SK-N-SH treated with all-trans-retinoic acid at 6 μM for 48 hours (cell line): Measurements from ENCODE around the gene HMGCS2.
"Not testable (repeated sequence)": the region's sequence is repeated elsewhere in the genome, so short reads cannot be mapped to it uniquely, and the experiment has no call there.

ENCODE experiments used
- ATAC-seq: fragments of 200-7000 bp; cut with Tn5 transposase; 3 replicates; pipeline ENCODE4 v1.9.1; 2020; ENCODE audit warnings: mild to moderate bottlenecking, moderate library complexity
- ARNTL ChIP-seq: fragments of 450-650 bp; formaldehyde crosslinking; IDR thresholded peaks from 2 replicates; pipeline ENCODE4 v1.5.0; 2020; ENCODE audit warnings: low read depth, mild to moderate bottlenecking, moderate library complexity, borderline replicate concordance
- CSDC2 ChIP-seq: fragments of 250-450 bp; sonication (Bioruptor Pico); IDR thresholded peaks from 2 replicates; pipeline ENCODE4 v1.5.0; 2020; ENCODE audit warnings: mild to moderate bottlenecking, moderate library complexity
- ESRRG ChIP-seq: fragments of 250-450 bp; sonication (Bioruptor Pico); IDR thresholded peaks from 2 replicates; pipeline ENCODE4 v1.6.1; 2021; ENCODE audit warnings: mild to moderate bottlenecking
- GLIS3 ChIP-seq: fragments of 250-450 bp; sonication (Bioruptor Pico); IDR thresholded peaks from 2 replicates; pipeline ENCODE4 v1.5.0; 2020; ENCODE audit warnings: mild to moderate bottlenecking, moderate library complexity
- ISL1 ChIP-seq: fragments of 250-450 bp; sonication (Bioruptor Pico); IDR thresholded peaks from 2 replicates; pipeline ENCODE4 v2.1.2; 2022; ENCODE audit warnings: mild to moderate bottlenecking, moderate library complexity
- PPARA ChIP-seq: fragments of 250-450 bp; sonication (Bioruptor Pico); IDR thresholded peaks from 2 replicates; pipeline ENCODE4 v1.5.0; 2020; ENCODE audit warnings: mild to moderate bottlenecking, borderline replicate concordance
- SNAI2 ChIP-seq: fragments of 250-450 bp; sonication (Bioruptor Pico); IDR thresholded peaks from 2 replicates; pipeline ENCODE4 v1.5.0; 2020; ENCODE audit warnings: mild to moderate bottlenecking, moderate library complexity
- TOX ChIP-seq: fragments of 250-450 bp; sonication (Bioruptor Pico); IDR thresholded peaks from 2 replicates; pipeline ENCODE4 v1.8.0; 2021; ENCODE audit warnings: mild to moderate bottlenecking, moderate library complexity, borderline replicate concordance
- ZC3H10 ChIP-seq: fragments of 250-450 bp; sonication (Bioruptor Pico); IDR thresholded peaks from 2 replicates; pipeline ENCODE4 v1.5.1; 2021; ENCODE audit warnings: mild to moderate bottlenecking, moderate library complexity
- ZFP3 ChIP-seq: fragments of 250-450 bp; sonication (Bioruptor Pico); IDR thresholded peaks from 2 replicates; pipeline ENCODE4 v1.5.0; 2020; ENCODE audit warnings: mild to moderate bottlenecking, moderate library complexity
- ZFP30 ChIP-seq: fragments of 450-650 bp; formaldehyde crosslinking; IDR thresholded peaks from 2 replicates; pipeline ENCODE4 v1.5.0; 2022; ENCODE audit warnings: mild to moderate bottlenecking, moderate library complexity
- ZNF565 ChIP-seq: fragments of 450-650 bp; formaldehyde crosslinking; conservative IDR thresholded peaks from 2 replicates; pipeline ENCODE4 v1.5.0; 2020; ENCODE audit warnings: low read depth, mild to moderate bottlenecking, moderate library complexity
- ZNF70 ChIP-seq: fragments of 450-650 bp; formaldehyde crosslinking; IDR thresholded peaks from 2 replicates; pipeline ENCODE4 v1.5.0; 2020; ENCODE audit warnings: mild to moderate bottlenecking, moderate library complexity
- ZNF8 ChIP-seq: fragments of 450-650 bp; formaldehyde crosslinking; IDR thresholded peaks from 2 replicates; pipeline ENCODE4 v1.5.0; 2020; ENCODE audit warnings: mild to moderate bottlenecking, moderate library complexity
- TF ChIP-seq, protein P1 (sequence below): fragments of 250-450 bp; sonication (Bioruptor Pico); IDR thresholded peaks from 2 replicates; pipeline ENCODE4 v1.5.1; 2021; ENCODE audit warnings: mild to moderate bottlenecking, moderate library complexity
- TF ChIP-seq, protein P2 (sequence below): fragments of 250-450 bp; sonication (Bioruptor Pico); IDR thresholded peaks from 2 replicates; pipeline ENCODE4 v1.5.0; 2020; ENCODE audit warnings: mild to moderate bottlenecking, moderate library complexity
- TF ChIP-seq, protein P3 (sequence below): fragments of 250-450 bp; sonication (Bioruptor Pico); IDR thresholded peaks from 2 replicates; pipeline ENCODE4 v1.8.0; 2020; ENCODE audit warnings: mild to moderate bottlenecking, moderate library complexity, borderline replicate concordance
- TF ChIP-seq, protein P4 (sequence below): fragments of 250-450 bp; sonication (Bioruptor Pico); IDR thresholded peaks from 2 replicates; pipeline ENCODE4 v1.8.0; 2021; ENCODE audit warnings: low read depth, mild to moderate bottlenecking, moderate library complexity, borderline replicate concordance
- TF ChIP-seq, protein P5 (sequence below): fragments of 250-450 bp; sonication (Bioruptor Pico); IDR thresholded peaks from 2 replicates; pipeline ENCODE4 v1.5.1; 2020; ENCODE audit warnings: low read depth, mild to moderate bottlenecking, moderate library complexity

HMGCS2 gene

DNA sequence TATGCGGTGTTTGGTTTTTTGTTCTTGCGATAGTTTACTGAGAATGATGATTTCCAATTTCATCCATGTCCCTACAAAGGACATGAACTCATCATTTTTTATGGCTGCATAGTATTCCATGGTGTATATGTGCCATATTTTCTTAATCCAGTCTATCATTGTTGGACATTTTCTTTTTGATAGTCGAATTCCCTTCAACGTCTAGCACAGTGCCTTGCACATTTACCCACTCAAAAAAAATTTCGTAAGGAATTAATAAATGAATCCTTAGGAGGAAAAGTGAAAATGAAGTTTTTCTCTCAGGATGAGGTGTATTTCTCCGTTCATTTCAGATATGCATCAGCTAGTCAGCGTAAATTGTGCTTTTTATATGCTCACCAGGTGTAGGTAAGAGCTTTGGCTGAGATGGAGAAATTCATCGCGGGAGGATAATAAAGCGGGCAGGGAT is 57.3 kb downstream of the HMGCS2 start:
- not testable (repeated sequence) for ATAC-seq
- peak; percentile 42; the same call in 1 of the 2 replicates for TF ChIP-seq ZNF8

DNA sequence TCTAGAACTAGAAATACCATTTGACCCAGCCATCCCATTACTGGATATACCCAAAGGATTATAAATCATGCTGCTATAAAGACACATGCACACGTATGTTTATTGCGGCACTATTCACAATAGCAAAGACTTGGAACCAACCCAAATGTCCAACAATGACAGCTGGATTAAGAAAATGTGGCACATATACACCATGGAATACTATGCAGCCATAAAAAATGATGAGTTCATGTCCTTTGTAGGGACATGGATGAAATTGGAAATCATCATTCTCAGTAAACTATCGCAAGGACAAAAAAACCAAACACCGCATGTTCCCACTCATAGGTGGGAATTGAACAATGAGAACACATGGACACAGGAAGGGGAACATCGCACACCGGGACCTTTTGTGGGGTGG is 62.1 kb downstream of the HMGCS2 start:
- not testable (repeated sequence) for ATAC-seq

DNA sequence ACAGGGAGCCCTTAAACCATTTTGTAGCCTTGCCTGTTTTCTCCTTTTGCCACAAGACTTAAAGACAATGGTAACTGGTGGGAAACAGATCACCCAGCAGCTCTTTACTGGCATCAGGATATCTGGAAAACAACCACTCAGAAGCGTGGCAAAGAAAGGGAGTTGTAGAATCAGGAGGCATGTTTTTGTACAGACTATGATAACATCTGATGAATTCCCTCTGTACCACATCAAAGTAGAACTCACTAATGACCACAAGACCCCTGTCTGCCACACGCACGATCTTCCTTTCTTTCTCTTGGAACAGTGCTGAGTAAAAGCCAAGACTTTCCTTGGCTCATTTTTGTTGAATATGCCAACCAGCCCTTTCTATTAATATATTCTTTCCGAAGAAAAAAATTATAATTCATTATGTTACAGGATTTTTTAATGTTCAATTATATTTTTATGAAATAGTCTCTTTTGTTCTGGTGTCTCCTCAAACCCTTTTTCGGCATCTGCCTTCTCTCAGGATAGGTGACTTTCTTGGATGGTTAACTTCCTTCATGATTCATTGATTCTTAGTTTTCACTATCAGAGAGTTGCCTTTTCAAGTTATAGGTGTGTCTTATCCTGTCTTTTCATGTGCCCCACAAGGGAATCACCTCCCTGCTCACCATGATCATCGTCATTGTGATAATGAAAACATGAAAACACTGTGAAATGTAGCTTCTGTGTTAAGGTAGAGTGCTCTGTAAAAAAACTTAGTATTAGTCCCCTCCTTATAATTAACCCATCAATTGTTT is 64.8 kb downstream of the HMGCS2 start:
- no peak for TF ChIP-seq ESRRG
- no peak for TF ChIP-seq ZC3H10 (CRISPR knock-in tag)
- TF ChIP-seq, protein P1, sequence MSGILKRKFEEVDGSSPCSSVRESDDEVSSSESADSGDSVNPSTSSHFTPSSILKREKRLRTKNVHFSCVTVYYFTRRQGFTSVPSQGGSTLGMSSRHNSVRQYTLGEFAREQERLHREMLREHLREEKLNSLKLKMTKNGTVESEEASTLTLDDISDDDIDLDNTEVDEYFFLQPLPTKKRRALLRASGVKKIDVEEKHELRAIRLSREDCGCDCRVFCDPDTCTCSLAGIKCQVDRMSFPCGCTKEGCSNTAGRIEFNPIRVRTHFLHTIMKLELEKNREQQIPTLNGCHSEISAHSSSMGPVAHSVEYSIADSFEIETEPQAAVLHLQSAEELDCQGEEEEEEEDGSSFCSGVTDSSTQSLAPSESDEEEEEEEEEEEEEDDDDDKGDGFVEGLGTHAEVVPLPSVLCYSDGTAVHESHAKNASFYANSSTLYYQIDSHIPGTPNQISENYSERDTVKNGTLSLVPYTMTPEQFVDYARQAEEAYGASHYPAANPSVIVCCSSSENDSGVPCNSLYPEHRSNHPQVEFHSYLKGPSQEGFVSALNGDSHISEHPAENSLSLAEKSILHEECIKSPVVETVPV, result no peak
- TF ChIP-seq, protein P2, sequence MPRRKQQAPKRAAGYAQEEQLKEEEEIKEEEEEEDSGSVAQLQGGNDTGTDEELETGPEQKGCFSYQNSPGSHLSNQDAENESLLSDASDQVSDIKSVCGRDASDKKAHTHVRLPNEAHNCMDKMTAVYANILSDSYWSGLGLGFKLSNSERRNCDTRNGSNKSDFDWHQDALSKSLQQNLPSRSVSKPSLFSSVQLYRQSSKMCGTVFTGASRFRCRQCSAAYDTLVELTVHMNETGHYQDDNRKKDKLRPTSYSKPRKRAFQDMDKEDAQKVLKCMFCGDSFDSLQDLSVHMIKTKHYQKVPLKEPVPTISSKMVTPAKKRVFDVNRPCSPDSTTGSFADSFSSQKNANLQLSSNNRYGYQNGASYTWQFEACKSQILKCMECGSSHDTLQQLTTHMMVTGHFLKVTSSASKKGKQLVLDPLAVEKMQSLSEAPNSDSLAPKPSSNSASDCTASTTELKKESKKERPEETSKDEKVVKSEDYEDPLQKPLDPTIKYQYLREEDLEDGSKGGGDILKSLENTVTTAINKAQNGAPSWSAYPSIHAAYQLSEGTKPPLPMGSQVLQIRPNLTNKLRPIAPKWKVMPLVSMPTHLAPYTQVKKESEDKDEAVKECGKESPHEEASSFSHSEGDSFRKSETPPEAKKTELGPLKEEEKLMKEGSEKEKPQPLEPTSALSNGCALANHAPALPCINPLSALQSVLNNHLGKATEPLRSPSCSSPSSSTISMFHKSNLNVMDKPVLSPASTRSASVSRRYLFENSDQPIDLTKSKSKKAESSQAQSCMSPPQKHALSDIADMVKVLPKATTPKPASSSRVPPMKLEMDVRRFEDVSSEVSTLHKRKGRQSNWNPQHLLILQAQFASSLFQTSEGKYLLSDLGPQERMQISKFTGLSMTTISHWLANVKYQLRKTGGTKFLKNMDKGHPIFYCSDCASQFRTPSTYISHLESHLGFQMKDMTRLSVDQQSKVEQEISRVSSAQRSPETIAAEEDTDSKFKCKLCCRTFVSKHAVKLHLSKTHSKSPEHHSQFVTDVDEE, result no peak
- no peak for TF ChIP-seq ARNTL
- no peak for TF ChIP-seq TOX (CRISPR knock-in tag)
- no peak for TF ChIP-seq GLIS3 (CRISPR knock-in tag)
- TF ChIP-seq CSDC2, result no peak
- TF ChIP-seq ZNF8, result no peak
- no peak for TF ChIP-seq PPARA (CRISPR knock-in tag)

DNA sequence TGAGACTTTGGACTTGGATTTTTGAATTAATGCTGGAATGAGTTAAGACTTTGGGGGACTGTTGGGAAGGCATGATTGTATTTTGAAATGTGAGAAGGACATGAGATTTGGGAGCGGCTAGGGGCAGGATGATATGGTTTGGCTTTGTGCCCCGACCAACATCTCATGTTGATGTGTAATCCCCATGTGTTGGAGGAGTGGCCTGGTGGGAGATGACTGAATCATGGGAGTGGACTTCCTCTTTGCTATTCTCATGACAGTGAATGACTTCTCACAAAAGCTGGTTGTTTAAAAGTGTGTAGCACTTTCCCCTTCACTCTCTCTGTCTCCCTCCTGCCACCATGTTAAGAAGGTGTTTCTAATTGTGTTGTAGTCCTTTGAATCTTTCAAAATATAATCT is 66.3 kb downstream of the HMGCS2 start:
- TF ChIP-seq, protein P3, sequence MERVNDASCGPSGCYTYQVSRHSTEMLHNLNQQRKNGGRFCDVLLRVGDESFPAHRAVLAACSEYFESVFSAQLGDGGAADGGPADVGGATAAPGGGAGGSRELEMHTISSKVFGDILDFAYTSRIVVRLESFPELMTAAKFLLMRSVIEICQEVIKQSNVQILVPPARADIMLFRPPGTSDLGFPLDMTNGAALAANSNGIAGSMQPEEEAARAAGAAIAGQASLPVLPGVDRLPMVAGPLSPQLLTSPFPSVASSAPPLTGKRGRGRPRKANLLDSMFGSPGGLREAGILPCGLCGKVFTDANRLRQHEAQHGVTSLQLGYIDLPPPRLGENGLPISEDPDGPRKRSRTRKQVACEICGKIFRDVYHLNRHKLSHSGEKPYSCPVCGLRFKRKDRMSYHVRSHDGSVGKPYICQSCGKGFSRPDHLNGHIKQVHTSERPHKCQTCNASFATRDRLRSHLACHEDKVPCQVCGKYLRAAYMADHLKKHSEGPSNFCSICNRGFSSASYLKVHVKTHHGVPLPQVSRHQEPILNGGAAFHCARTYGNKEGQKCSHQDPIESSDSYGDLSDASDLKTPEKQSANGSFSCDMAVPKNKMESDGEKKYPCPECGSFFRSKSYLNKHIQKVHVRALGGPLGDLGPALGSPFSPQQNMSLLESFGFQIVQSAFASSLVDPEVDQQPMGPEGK (CRISPR knock-in tag), result no peak
- no peak for TF ChIP-seq ZNF70 (CRISPR knock-in tag)
- TF ChIP-seq GLIS3 (CRISPR knock-in tag), result no peak
- TF ChIP-seq, protein P1, result no peak
- no peak for TF ChIP-seq ZFP30 (CRISPR knock-in tag)
- TF ChIP-seq CSDC2, result no peak
- no peak for TF ChIP-seq PPARA (CRISPR knock-in tag)
- TF ChIP-seq, protein P4, sequence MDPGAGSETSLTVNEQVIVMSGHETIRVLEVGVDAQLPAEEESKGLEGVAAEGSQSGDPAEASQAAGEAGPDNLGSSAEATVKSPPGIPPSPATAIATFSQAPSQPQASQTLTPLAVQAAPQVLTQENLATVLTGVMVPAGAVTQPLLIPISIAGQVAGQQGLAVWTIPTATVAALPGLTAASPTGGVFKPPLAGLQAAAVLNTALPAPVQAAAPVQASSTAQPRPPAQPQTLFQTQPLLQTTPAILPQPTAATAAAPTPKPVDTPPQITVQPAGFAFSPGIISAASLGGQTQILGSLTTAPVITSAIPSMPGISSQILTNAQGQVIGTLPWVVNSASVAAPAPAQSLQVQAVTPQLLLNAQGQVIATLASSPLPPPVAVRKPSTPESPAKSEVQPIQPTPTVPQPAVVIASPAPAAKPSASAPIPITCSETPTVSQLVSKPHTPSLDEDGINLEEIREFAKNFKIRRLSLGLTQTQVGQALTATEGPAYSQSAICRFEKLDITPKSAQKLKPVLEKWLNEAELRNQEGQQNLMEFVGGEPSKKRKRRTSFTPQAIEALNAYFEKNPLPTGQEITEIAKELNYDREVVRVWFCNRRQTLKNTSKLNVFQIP (CRISPR knock-in tag), result no peak
- no peak for TF ChIP-seq ZFP3 (CRISPR knock-in tag)
- TF ChIP-seq ESRRG, result no peak
- TF ChIP-seq ZNF565 (CRISPR knock-in tag), result no peak
- no peak for TF ChIP-seq ARNTL
- no peak for TF ChIP-seq SNAI2 (CRISPR knock-in tag)
- TF ChIP-seq, protein P5, sequence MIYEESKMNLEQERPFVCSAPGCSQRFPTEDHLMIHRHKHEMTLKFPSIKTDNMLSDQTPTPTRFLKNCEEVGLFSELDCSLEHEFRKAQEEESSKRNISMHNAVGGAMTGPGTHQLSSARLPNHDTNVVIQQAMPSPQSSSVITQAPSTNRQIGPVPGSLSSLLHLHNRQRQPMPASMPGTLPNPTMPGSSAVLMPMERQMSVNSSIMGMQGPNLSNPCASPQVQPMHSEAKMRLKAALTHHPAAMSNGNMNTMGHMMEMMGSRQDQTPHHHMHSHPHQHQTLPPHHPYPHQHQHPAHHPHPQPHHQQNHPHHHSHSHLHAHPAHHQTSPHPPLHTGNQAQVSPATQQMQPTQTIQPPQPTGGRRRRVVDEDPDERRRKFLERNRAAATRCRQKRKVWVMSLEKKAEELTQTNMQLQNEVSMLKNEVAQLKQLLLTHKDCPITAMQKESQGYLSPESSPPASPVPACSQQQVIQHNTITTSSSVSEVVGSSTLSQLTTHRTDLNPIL (CRISPR knock-in tag), result no peak
- no peak for TF ChIP-seq ZNF8
- no peak for TF ChIP-seq ISL1 (CRISPR knock-in tag)
- ATAC-seq, result no peak

More for the DNA sequence above, 64.8 kb downstream of the HMGCS2 start:
- ATAC-seq, result no peak
